HEK293 (cell line): ENCODE measurements around the gene CORO6.

Experiments
- CTCF ChIA-PET: fragments of 350-600 bp; formaldehyde crosslinking; extraction: SDS; loops from one replicate; lab custom pipeline; 2021; ENCODE audit warnings: antibody characterized with exemption; lab: Yijun Ruan, JAX
- POLR2A ChIA-PET: fragments of 300-600 bp; formaldehyde crosslinking; extraction: SDS; loops from one replicate; lab custom pipeline; 2020; ENCODE audit warnings: antibody characterized with exemption, inconsistent platforms; lab: Yijun Ruan, JAX
- H3K27ac ChIP-seq: fragments of 200-500 bp; sonication (Bioruptor generic); 2 replicates; pipeline ENCODE4 v1.5.1; 2014; ENCODE audit warnings: low read depth, low read length, control low read depth, inconsistent platforms; ENCODE audit errors: extremely low read depth
- H3K36me3 ChIP-seq, 2 experiments: fragments of 200-500 bp in 1 of 2; sonication (Bioruptor generic) in 1 of 2; 1 replicate in 1 of 2; 2 replicates in 1 of 2; pipeline ENCODE4 v1.5.1; 2014 to 2017; ENCODE audit warnings: inconsistent platforms in 2 of 2, low read length in 2 of 2; ENCODE audit not compliant: control insufficient read depth in 2 of 2, insufficient read depth in 1 of 2
- H3K4me1 ChIP-seq: fragments of 200-500 bp; sonication (Bioruptor generic); 2 replicates; pipeline ENCODE4 v1.5.1; 2014; ENCODE audit warnings: mild to moderate bottlenecking, low read length, inconsistent platforms; ENCODE audit not compliant: control insufficient read depth, insufficient read depth
- H3K4me3 ChIP-seq: 2 replicates; pipeline ENCODE4 v1.5.1; 2011; ENCODE audit warnings: low read depth, mild to moderate bottlenecking, control low read depth, low read length, moderate library complexity
- H3K9me3 ChIP-seq: fragments of 200-500 bp; sonication (Bioruptor generic); 2 replicates; pipeline ENCODE4 v1.5.1; 2014; ENCODE audit warnings: low read depth, low read length, inconsistent platforms; ENCODE audit not compliant: control insufficient read depth, insufficient read depth
- OVOL3 ChIP-seq: fragments of 450-650 bp; formaldehyde crosslinking; IDR thresholded peaks from 2 replicates; pipeline ENCODE4 v1.5.1; 2016; ENCODE audit warnings: missing biosample characterization, missing genetic modification characterization
- SALL2 ChIP-seq: fragments of 450-650 bp; formaldehyde crosslinking; IDR thresholded peaks from 2 replicates; pipeline ENCODE4 v1.5.0; 2017; ENCODE audit warnings: missing biosample characterization, mild to moderate bottlenecking, missing genetic modification characterization, borderline replicate concordance
- SP7 ChIP-seq: fragments of 450-650 bp; formaldehyde crosslinking; IDR thresholded peaks from 2 replicates; pipeline ENCODE4 v1.5.1; 2016; ENCODE audit warnings: missing biosample characterization, missing genetic modification characterization
- ZBTB20 ChIP-seq: fragments of 450-650 bp; formaldehyde crosslinking; IDR thresholded peaks from 2 replicates; pipeline ENCODE4 v1.5.1; 2016; ENCODE audit warnings: missing biosample characterization, missing genetic modification characterization
- ZNF214 ChIP-seq: fragments of 450-650 bp; formaldehyde crosslinking; IDR thresholded peaks from 2 replicates; pipeline ENCODE4 v1.5.1; 2017; ENCODE audit warnings: missing biosample characterization, mild to moderate bottlenecking, missing genetic modification characterization, borderline replicate concordance
- ZNF221 ChIP-seq: fragments of 450-650 bp; formaldehyde crosslinking; IDR thresholded peaks from 2 replicates; pipeline ENCODE4 v1.5.1; 2017; ENCODE audit warnings: missing biosample characterization, missing genetic modification characterization, borderline replicate concordance
- ZNF391 ChIP-seq: fragments of 450-650 bp; formaldehyde crosslinking; IDR thresholded peaks from 2 replicates; pipeline ENCODE4 v1.5.1; 2016; ENCODE audit warnings: low read depth, missing biosample characterization, missing genetic modification characterization, borderline replicate concordance
- ZNF549 ChIP-seq: fragments of 450-650 bp; IDR thresholded peaks from 2 replicates; pipeline ENCODE4 v1.5.1; 2018; ENCODE audit warnings: missing biosample characterization, missing genetic modification characterization, mild to moderate bottlenecking, inconsistent platforms, moderate library complexity
- ZNF596 ChIP-seq: fragments of 450-650 bp; IDR thresholded peaks from 2 replicates; pipeline ENCODE4 v1.5.0; 2018; ENCODE audit warnings: missing biosample characterization, mild to moderate bottlenecking, missing genetic modification characterization, moderate library complexity
- ZNF654 ChIP-seq: fragments of 450-650 bp; formaldehyde crosslinking; IDR thresholded peaks from 2 replicates; pipeline ENCODE4 v1.5.1; 2016; ENCODE audit warnings: low read depth, missing biosample characterization, missing genetic modification characterization
- ZNF670 ChIP-seq: fragments of 450-650 bp; formaldehyde crosslinking; IDR thresholded peaks from 2 replicates; pipeline ENCODE4 v1.5.1; 2016; ENCODE audit warnings: missing biosample characterization, missing genetic modification characterization, low read depth
- ZNF777 ChIP-seq: fragments of 450-650 bp; formaldehyde crosslinking; IDR thresholded peaks from 2 replicates; pipeline ENCODE4 v1.5.1; 2017; ENCODE audit warnings: missing biosample characterization, missing genetic modification characterization, borderline replicate concordance
- ZNF785 ChIP-seq: fragments of 450-650 bp; formaldehyde crosslinking; IDR thresholded peaks from 2 replicates; pipeline ENCODE4 v1.5.1; 2016; ENCODE audit warnings: missing biosample characterization, missing genetic modification characterization
- TF ChIP-seq, protein P1 (sequence below): fragments of 450-650 bp; formaldehyde crosslinking; IDR thresholded peaks from 2 replicates; pipeline ENCODE4 v1.5.1; 2016; ENCODE audit warnings: missing biosample characterization, missing genetic modification characterization
- TF ChIP-seq, protein P2 (sequence below): fragments of 450-650 bp; formaldehyde crosslinking; IDR thresholded peaks from 2 replicates; pipeline ENCODE4; 2016; ENCODE audit warnings: missing biosample characterization, missing genetic modification characterization
- TF ChIP-seq, protein P3 (sequence below): fragments of 450-650 bp; formaldehyde crosslinking; IDR thresholded peaks from 2 replicates; pipeline ENCODE4 v1.5.0; 2017; ENCODE audit warnings: missing biosample characterization, missing genetic modification characterization, borderline replicate concordance
- TF ChIP-seq, protein P4 (sequence below): fragments of 450-650 bp; formaldehyde crosslinking; IDR thresholded peaks from 2 replicates; pipeline ENCODE4 v1.5.1; 2016; ENCODE audit warnings: missing biosample characterization, missing genetic modification characterization
- TF ChIP-seq, protein P5 (sequence below): fragments of 450-650 bp; formaldehyde crosslinking; IDR thresholded peaks from 2 replicates; pipeline ENCODE4 v1.5.1; 2016; ENCODE audit warnings: missing biosample characterization, missing genetic modification characterization
- TF ChIP-seq, protein P6 (sequence below): sonication (generic); formaldehyde crosslinking; IDR thresholded peaks from 2 replicates; pipeline ENCODE4 v1.8.1; 2022; ENCODE audit warnings: mild to moderate bottlenecking, moderate library complexity, missing genetic modification reagents
- TF ChIP-seq, protein P7 (sequence below): IDR thresholded peaks from 2 replicates; pipeline ENCODE4 v1.6.1; 2011; ENCODE audit warnings: mild to moderate bottlenecking, low read depth, low read length, borderline replicate concordance

Gene CORO6

DNA sequence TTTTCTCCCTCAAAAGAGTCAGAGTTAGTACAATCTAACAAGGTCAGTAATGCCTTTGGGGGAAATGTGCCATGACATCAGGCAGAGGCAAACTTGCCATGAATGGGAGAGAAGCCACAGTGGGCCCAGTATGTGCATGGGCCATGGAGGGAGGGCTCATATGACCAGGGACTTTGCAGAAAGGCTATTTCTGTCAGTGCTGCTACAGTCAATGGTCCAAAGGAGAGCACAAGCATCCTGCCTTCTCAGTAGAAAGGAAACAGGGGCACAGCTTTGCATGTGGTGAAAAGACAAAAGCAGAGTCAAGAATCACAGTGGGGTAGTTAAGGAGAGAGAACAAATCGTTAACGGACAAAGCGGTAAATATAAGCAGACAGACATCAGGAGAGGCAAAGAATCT, 11.2 kb upstream of the CORO6 start (continued):
- TF ChIP-seq, protein P1, sequence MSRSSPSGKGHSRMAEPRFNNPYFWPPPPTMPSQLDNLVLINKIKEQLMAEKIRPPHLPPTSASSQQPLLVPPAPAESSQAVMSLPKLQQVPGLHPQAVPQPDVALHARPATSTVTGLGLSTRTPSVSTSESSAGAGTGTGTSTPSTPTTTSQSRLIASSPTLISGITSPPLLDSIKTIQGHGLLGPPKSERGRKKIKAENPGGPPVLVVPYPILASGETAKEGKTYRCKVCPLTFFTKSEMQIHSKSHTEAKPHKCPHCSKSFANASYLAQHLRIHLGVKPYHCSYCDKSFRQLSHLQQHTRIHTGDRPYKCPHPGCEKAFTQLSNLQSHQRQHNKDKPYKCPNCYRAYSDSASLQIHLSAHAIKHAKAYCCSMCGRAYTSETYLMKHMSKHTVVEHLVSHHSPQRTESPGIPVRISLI (tag by site-specific recombination) = no peak
- no peak for TF ChIP-seq ZNF670 (tag by site-specific recombination)
- TF ChIP-seq, protein P2, sequence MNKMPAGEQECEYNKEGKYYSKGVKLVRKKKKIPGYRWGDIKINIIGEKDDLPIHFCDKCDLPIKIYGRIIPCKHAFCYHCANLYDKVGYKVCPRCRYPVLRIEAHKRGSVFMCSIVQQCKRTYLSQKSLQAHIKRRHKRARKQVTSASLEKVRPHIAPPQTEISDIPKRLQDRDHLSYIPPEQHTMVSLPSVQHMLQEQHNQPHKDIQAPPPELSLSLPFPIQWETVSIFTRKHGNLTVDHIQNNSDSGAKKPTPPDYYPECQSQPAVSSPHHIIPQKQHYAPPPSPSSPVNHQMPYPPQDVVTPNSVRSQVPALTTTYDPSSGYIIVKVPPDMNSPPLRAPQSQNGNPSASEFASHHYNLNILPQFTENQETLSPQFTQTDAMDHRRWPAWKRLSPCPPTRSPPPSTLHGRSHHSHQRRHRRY (tag by site-specific recombination) = no peak
- TF ChIP-seq ZNF596 (tag by site-specific recombination) = no peak
- no peak for TF ChIP-seq ZNF221 (tag by site-specific recombination)
- TF ChIP-seq, protein P3, sequence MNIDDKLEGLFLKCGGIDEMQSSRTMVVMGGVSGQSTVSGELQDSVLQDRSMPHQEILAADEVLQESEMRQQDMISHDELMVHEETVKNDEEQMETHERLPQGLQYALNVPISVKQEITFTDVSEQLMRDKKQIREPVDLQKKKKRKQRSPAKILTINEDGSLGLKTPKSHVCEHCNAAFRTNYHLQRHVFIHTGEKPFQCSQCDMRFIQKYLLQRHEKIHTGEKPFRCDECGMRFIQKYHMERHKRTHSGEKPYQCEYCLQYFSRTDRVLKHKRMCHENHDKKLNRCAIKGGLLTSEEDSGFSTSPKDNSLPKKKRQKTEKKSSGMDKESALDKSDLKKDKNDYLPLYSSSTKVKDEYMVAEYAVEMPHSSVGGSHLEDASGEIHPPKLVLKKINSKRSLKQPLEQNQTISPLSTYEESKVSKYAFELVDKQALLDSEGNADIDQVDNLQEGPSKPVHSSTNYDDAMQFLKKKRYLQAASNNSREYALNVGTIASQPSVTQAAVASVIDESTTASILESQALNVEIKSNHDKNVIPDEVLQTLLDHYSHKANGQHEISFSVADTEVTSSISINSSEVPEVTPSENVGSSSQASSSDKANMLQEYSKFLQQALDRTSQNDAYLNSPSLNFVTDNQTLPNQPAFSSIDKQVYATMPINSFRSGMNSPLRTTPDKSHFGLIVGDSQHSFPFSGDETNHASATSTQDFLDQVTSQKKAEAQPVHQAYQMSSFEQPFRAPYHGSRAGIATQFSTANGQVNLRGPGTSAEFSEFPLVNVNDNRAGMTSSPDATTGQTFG (tag by site-specific recombination) = no peak
- TF ChIP-seq ZBTB20 (tag by site-specific recombination) = no peak
- no peak for TF ChIP-seq SALL2
- TF ChIP-seq, protein P4, sequence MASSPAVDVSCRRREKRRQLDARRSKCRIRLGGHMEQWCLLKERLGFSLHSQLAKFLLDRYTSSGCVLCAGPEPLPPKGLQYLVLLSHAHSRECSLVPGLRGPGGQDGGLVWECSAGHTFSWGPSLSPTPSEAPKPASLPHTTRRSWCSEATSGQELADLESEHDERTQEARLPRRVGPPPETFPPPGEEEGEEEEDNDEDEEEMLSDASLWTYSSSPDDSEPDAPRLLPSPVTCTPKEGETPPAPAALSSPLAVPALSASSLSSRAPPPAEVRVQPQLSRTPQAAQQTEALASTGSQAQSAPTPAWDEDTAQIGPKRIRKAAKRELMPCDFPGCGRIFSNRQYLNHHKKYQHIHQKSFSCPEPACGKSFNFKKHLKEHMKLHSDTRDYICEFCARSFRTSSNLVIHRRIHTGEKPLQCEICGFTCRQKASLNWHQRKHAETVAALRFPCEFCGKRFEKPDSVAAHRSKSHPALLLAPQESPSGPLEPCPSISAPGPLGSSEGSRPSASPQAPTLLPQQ (tag by site-specific recombination) = no peak
- TF ChIP-seq, all 188 proteins: peak for 0

DNA sequence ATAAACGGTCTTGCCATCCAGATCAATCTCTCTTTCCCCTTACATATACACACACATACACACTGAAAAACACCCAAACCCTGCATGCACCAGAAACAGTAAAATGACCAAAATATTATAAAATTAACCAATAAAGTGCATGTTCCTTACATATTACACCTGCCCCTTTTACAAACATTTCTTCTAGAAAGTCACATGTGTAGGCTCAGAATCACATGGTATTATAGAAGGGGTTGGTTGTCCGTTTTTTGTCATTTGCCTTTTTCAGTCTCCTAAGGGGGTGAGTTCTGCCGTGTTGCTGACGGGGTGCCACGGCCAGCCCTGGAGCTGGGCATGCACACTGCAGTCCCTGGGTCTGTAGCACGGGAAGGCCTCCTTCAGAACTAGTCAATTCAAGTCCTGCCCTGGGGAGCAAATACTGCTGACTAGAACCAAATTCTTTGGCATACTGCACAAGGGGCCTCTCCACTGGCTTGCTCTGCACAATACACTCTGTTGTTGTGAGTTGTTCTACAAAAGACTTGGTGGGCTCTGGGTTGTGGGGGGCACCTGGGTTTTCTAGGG, 8.0 kb upstream of the CORO6 start:
- no peaks in the 10 kb centered on the region for H3K9me3 ChIP-seq
- H3K27ac ChIP-seq = no peak overlapping the region
- H3K4me3 ChIP-seq = no peak overlapping the region
- H3K36me3 ChIP-seq = peaks cover 6 to 35% of the 10 kb centered on the region in 2 experiments
- no peak for TF ChIP-seq ZNF549
- TF ChIP-seq, protein P5, sequence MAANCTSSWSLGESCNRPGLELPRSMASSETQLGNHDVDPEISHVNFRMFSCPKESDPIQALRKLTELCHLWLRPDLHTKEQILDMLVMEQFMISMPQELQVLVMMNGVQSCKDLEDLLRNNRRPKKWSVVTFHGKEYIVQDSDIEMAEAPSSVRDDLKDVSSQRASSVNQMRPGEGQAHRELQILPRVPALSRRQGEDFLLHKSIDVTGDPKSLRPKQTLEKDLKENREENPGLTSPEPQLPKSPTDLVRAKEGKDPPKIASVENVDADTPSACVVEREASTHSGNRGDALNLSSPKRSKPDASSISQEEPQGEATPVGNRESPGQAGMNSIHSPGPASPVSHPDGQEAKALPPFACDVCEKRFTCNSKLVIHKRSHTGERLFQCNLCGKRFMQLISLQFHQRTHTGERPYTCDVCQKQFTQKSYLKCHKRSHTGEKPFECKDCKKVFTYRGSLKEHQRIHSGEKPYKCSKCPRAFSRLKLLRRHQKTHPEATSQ (tag by site-specific recombination) = no peak
- TF ChIP-seq OVOL3 = no peak
- no peak for TF ChIP-seq SP7 (tag by site-specific recombination)
- no peak for TF ChIP-seq ZNF777 (tag by site-specific recombination)
- TF ChIP-seq, protein P6, sequence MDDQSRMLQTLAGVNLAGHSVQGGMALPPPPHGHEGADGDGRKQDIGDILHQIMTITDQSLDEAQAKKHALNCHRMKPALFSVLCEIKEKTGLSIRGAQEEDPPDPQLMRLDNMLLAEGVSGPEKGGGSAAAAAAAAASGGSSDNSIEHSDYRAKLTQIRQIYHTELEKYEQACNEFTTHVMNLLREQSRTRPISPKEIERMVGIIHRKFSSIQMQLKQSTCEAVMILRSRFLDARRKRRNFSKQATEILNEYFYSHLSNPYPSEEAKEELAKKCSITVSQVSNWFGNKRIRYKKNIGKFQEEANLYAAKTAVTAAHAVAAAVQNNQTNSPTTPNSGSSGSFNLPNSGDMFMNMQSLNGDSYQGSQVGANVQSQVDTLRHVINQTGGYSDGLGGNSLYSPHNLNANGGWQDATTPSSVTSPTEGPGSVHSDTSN = no peak
- TF ChIP-seq ZNF214 (tag by site-specific recombination) = no peak
- TF ChIP-seq, protein P7, sequence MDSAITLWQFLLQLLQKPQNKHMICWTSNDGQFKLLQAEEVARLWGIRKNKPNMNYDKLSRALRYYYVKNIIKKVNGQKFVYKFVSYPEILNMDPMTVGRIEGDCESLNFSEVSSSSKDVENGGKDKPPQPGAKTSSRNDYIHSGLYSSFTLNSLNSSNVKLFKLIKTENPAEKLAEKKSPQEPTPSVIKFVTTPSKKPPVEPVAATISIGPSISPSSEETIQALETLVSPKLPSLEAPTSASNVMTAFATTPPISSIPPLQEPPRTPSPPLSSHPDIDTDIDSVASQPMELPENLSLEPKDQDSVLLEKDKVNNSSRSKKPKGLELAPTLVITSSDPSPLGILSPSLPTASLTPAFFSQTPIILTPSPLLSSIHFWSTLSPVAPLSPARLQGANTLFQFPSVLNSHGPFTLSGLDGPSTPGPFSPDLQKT = no peak
- no peak for TF ChIP-seq ZNF654 (tag by site-specific recombination)
- TF ChIP-seq ZNF391 (tag by site-specific recombination) = no peak
- no peak for TF ChIP-seq ZNF785 (tag by site-specific recombination)
- POLR2A ChIA-PET = interaction anchor here (0.5 kb wide), 1 partner anchor 301 kb away, joined by 3 read pairs; no protein-coding TSS in a partner anchor
- H3K4me1 ChIP-seq = no peaks in the 10 kb centered on the region
- CTCF ChIA-PET = interaction anchor here (1.1 kb wide), 1 partner anchor 8 kb away, joined by 3 read pairs; no protein-coding TSS in a partner anchor
